NOMO-1 (cell line): ENCODE results near the gene SIGLEC5.

Experiments used
- DNase-seq, 2 experiments: peaks; one replicate each; lab custom pipeline; 2025; ENCODE audit not compliant: unreplicated experiment in 2 of 2; lab: John Stamatoyannopoulos, UW

Gene SIGLEC5

GRCh38 chr19:51590441-51590840, 39.8 kb downstream of the SIGLEC5 start:
- no peak for DNase-seq

- DNase-seq, result no peak
These were observed 40.7 kb downstream of the SIGLEC5 start for GRCh38 chr19:51589511-51589910.

- no peak for DNase-seq
These were observed 42.7 kb downstream of the SIGLEC5 start for GRCh38 chr19:51587264-51588191.

- DNase-seq, result no peak
These were observed 43.4 kb downstream of the SIGLEC5 start for GRCh38 chr19:51586799-51587198.

- DNase-seq, result peak; percentile 77 to 91
These were observed 44.0 kb downstream of the SIGLEC5 start for GRCh38 chr19:51586103-51586728.

GRCh38 chr19:51576850-51577249, 53.4 kb downstream of the SIGLEC5 start:
- no peak for DNase-seq

- DNase-seq, result no peak
These were observed 56.9 kb downstream of the SIGLEC5 start for GRCh38 chr19:51573331-51573730.

GRCh38 chr19:51572908-51573307, 57.3 kb downstream of the SIGLEC5 start:
- DNase-seq, result no peak

GRCh38 chr19:51572410-51572809, 57.8 kb downstream of the SIGLEC5 start:
- peak; percentile 51 to 59 for DNase-seq

- DNase-seq, result peak in 1 of 2 experiments; percentile 14
These were observed 58.6 kb downstream of the SIGLEC5 start for GRCh38 chr19:51571599-51571998.

- peak; percentile 90 to 93 for DNase-seq
These were observed 59.1 kb downstream of the SIGLEC5 start, which contains the start of gene ZNF175 for GRCh38 chr19:51570962-51571575. TSS of gene ZNF175 (plus strand) at chr19:51571283. CDS start at chr19:51573330, 2,047 bp downstream.

- DNase-seq, result no peak
These were observed 61.7 kb downstream of the SIGLEC5 start for GRCh38 chr19:51568456-51568855.

- DNase-seq, result no peak
These were observed 62.6 kb downstream of the SIGLEC5 start for GRCh38 chr19:51567583-51567982.

GRCh38 chr19:51566489-51567100, 63.6 kb downstream of the SIGLEC5 start:
- no peak for DNase-seq

GRCh38 chr19:51565583-51565982, 64.6 kb downstream of the SIGLEC5 start:
- peak; percentile 62 to 65 for DNase-seq

- peak; percentile 88 to 89 for DNase-seq
These were observed 65.4 kb downstream of the SIGLEC5 start for GRCh38 chr19:51564791-51565190.
